ENCODE data around the gene CCDC120.
A peak's percentile ranks its signal among the peaks of the same experiment; 100 is the strongest.

CCDC120 gene

DNA sequence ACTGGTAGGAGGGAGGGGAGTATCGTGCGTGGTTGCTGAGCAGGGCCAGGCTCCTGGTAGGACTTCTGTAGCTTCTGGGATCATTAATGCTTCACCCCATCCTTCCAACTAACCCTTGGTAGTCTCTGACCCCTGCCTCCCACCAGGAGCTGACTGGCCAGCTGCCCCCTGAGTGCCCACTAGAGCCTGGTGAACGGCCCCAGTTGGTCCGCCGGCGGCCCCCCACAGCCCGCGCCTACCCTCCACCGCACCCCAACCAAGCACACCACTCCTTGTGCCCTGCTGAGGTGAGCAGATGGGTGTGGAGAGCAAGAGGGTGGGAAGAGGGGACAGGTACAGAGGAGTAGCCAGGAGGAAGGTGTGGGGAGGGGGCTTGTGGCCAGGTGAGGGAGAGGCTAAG lies 4.9 kb downstream of the CCDC120 start:
- DNase-seq (ENCODE audit: low read depth) = no peak

DNA sequence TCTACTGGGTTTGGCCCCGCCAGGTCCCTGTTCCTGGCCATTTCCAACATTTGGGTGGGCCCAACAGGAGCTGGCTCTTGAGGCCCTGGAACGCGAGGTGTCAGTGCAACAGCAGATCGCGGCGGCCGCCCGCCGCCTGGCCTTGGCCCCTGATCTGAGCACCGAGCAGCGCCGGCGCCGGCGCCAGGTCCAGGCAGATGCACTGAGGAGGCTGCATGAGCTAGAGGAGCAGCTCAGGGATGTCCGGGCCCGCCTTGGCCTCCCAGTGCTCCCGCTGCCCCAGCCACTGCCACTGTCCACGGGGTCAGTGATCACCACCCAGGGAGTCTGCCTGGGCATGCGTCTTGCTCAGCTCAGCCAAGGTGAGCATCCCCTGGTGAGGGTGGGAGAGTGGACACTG lies 5.5 kb downstream of the CCDC120 start:
- no peak for DNase-seq (ENCODE audit: low read depth)

DNA sequence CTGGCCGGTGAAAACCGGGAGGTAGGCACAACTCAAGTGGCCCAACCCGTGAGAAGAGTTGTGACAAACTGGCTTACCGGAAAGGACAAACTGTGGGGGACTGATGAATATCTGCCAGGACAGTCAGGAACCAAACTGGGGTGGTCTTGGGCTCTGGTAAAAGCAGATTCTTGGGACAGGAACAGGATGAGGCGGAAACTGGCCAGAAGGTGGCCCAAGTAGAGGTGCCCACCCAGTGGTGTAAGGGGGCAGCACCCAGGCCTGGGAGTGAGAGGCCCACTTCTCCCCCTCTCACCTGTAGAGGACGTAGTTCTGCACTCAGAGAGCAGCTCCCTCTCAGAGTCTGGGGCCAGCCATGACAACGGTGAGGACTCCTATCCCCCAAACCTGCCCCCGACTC lies 5.9 kb downstream of the CCDC120 start:
- DNase-seq (ENCODE audit: low read depth) = no peak

DNA sequence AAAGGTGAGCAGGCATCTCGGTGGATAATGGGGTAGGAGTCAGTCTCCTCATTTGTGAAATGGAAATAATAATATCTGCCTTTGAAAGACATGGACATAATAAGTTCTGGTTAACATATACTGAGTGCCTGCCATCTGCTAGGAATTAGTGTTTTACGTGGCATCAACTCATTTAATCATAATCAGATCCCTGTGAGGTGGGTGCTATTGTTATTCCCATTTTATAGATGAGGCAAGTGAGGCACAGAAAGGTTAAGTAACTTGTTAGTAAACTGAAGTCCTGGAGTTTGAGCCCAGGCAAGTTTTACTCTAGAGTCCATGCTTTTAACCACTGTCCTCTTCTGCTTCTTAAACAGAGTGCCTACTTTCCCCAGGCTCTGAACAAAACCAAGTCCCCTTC lies 7.5 kb downstream of the CCDC120 start:
- no peak for DNase-seq (ENCODE audit: low read depth)

DNA sequence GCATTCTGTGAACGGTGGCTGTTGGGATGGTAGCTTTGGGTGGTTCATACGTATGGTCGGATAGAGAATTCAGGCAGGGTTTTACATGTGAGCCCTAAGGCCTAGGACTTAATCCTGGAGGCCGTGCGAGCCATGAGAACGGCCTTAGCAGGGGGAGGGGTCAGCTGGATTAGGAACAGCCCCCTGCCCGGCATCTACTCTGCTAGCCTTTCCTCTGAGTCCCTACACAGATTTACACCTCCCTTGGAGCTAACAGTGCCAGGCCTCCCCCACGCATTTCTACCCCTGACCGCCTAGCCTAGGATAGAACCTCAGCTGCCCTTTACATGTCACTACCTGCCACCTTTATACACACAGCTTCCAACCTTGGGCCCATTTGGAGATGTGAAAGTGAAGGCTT lies 7.9 kb downstream of the CCDC120 start:
- DNase-seq (ENCODE audit: low read depth) = no peak

DNA sequence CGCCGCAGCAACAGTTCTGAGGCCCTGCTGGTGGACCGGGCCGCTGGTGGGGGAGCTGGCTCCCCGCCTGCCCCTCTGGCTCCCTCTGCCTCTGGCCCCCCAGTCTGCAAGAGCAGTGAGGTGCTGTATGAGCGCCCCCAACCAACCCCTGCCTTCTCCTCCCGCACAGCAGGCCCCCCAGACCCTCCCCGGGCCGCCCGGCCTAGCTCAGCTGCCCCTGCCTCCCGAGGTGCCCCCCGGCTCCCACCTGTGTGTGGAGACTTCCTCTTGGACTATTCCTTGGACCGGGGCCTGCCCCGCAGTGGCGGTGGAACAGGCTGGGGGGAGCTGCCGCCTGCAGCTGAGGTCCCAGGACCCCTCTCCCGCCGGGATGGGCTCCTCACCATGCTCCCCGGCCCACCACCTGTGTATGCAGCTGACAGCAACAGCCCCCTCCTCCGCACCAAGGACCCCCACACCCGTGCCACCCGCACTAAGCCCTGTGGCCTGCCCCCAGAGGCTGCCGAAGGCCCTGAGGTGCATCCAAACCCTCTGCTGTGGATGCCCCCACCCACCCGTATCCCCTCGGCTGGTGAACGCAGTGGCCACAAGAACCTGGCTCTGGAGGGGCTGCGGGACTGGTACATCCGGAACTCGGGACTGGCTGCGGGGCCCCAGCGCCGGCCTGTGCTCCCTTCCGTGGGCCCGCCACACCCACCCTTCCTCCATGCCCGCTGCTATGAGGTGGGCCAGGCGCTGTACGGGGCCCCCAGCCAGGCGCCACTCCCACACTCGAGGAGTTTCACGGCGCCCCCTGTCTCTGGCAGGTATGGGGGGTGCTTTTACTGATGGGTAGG lies 8.7 kb downstream of the CCDC120 start:
- DNase-seq (ENCODE audit: low read depth) = no peak

DNA sequence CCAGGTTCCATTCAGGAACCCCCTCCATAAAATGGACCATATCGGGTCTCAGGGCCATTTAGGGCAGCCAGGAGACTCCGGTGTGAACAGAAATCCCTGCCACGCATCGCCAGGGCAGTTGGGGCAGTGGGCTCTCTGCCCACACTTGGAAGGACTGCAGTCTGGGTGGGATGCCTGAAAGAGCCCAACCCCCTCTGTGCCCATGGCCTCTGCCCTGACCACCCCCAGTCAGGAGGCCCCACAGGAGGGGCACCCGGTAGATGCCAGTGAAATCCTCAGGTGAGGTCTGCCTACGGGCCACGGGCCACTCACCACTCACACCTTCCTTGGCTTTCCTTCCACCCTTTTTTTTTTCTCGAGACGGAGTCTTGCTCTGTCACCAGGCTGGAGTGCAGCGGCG lies 10.2 kb downstream of the CCDC120 start:
- DNase-seq (ENCODE audit: low read depth) = no peak

DNA sequence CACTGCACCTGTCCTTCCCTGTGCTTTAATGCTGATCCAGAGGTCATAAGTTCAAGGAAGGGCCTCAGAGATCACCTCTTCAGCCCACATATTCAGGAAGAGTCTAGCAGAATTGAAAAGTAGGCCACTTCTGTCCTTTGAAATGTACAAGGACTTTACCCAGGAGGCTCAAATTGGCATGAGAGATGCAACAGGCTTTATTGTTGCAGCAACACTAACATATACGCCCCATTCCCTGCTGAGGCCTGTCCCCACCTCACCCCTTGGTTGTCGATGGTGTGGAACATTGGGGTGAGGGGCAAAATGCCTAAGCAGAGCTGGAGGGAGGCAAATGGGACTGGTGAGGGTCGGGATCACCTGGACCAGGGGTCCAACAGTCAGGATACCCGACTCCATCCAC lies 12.2 kb downstream of the CCDC120 start:
- no peak for DNase-seq (ENCODE audit: low read depth)

DNA sequence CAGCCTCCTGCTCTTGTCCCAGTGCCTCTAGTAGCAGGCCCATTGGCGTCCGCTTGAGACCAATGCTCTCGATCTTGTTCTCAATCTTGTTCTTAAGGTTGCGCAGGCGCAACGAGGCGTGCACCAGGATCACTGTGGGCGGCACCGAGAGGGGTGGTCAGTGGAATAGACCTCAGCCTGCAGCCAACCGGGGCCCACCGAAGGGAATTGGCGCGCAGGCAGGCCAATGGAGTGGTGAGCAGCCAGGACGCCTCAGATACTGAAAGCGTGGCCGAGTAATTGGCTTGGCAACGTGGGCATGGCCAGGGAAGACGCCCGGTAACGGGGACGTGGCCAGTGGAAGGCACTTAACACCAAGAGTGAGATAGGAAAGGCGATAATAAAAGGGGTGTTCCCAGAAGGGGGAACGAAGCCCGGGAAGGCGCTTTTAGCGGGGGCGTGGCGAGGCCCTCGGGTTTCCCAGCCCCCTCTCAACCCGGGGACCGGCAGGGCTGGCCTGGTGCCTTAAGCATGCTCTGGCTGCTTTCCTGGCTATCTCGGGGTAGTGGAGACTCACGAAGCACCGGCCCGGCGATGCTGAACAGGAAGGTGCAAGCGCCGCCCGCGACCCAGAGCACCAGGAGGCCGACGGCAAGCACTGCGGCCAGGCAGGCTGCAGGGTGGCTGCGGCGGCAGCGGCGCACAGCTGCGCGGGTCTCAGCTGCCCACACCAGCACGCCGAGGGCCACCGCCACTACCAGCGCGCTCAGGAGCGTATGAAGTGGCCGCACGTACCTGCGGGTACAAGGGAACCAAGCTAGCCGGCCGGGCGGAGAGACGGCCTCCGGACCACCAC lies 13.3 kb downstream of the CCDC120 start:
- DNase-seq (ENCODE audit: low read depth) = peak; percentile 64

DNA sequence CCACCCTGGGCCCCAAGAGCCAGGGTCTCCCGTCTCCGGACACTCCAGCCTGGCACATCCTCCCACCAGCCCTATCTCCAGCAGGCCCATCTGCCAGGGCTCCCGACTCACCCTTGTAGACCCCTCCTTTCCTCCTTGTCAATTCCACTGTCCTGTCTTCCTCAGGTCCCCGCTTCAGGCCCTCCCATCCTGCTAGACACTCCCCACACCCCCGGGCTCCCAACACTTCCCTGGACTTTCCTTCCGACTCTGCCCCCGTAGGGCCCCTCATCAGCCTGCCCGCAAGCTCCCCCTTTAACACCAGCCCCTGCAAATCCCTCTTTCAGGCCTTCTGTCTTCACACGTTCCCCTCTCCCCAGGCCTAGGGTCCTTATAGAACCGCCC lies 13.9 kb downstream of the CCDC120 start:
- DNase-seq (ENCODE audit: low read depth) = no peak

DNA sequence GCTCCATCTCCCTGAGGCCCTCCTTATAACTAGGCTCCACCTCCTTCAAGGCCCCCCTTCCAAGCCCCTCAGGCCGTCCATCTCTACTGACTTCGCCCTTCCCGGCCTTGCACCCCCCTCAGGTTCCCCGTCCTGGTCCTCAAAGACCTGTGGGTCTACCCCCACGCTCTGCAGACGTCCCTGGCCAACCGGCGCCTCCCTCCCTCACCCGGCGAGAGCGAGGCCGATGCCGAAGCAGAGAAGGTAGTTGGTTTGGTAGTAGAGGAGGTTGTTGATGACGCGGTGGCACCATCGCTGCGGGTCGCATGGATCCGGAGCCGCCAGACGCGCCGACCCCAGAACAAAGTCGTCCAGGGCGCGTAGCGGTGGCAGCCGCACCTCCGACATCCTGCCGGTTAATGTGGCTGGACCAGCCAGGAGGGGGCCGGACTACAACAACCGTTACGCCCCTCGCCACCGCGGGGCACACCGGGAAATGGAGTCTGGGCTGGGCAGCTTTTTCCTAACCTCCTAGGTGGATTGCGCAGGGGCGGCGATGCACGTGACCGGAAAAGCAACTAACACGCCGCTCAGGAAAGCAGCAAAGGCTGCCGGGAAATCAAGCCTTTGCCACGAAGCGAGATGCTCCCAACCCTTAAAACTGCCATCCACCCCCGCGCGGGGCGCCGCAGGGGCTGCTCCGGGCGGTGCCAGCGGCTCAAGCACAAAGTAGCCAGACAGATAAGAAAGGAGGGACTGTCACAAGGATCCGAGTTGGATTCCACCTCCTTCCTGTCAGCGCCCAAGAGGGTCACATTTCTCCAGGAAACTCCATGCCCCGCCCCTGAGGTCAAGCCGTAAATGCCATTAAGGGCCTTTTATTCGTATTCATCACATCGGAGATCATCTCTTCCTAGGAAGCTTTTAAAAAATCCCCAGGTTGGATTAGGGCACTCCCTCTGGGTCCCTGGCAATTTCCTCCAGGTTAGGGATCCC lies 15.1 kb downstream of the CCDC120 start, which contains the start of gene PRAF2:
Gene PRAF2 (minus strand): TSS at position 402 of the 975 bp plus-strand sequence. CDS start 15 bp downstream, at position 387.
- DNase-seq (ENCODE audit: low read depth) = peak; percentile 75

DNA sequence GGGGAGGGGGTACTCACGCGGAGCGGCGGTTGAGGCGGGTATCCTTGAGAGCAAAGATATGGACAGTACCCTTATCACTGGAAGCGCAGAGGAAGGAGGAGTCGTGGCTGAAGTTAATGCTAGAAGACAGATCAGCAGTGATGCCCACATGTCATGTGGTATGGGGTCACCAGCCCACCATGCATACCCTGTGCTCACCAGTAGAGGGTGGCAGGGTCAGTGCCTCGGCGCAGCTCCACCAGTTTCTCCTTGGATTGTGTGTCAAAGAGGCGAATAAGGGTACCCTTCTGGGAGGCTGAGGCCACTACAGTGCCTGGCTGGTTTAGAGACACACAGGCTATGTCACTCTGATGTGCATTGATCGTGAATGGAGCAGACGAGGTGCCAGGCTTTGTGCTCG lies 16.5 kb downstream of the CCDC120 start:
- DNase-seq (ENCODE audit: low read depth) = no peak

DNA sequence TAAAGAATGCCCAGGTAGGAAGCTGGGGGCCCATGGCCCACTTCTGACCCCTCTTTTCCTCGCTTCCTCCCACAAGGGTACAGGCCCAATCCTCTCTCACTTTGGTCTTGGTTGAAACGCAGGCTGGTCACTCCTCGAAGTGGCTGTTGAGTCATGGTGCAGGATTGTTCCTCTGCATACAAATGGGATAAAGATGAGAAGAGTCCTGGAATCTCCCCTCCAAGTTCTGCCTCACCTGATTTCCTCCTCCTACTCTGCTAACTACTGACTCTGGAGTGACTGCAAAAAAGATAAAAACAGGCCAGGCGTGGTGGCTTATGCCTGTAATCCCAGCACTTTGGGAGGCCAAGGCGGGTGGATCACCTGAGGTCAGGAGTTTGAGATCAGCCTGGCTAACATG lies 19.1 kb downstream of the CCDC120 start:
- DNase-seq (ENCODE audit: low read depth) = no peak

DNA sequence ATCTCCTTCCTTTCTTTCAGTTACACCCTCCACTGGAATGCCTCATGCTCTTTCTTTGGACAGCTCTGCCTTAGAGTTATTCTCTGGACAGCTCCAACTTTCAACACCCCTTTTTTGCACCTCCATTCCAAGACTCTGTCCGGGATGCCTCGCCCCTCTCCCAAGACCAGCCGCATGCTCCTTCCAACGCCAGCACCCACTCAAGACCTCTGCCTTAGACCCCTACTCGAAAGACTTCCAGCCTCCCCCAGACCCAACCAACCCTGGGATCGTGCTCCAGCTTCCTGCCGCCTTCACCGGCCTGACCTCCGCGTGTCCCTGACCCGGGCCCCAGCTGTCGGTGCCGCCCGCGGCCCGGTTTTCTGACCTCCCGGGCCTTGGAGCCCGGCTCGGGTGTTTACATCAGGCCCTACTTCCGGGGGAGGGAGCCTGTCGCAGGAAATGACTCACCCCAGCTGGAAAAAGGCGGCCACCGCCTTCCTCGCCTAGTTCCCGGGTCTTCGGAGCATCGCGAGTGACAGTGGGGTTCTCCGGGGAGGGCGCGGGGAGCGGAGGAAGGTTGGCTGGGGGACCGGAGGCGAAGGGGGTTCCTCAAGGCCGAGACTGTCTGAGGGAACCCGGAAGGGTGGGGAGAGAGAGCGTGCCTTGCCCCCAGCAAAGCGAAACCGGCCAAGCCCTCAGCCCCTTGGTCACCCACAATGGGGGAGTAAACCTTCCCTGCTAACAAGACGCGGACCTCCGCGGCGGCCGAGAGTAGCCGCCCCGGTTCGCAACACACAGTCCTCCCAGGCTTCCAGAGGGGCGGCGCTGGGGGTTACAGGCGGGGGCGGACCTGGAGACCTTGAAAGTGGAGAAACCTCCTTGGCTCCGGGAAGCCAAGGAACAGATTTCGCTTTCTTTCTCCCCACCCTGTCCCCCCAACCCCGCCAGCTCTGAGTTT lies 21.0 kb downstream of the CCDC120 start, which contains the start of gene WDR45:
Gene WDR45 (minus strand): TSS at position 399 of the 940 bp plus-strand sequence. CDS start 1,792 bp downstream, outside the sequence.
- peak; percentile 32 for DNase-seq (ENCODE audit: low read depth)

DNA sequence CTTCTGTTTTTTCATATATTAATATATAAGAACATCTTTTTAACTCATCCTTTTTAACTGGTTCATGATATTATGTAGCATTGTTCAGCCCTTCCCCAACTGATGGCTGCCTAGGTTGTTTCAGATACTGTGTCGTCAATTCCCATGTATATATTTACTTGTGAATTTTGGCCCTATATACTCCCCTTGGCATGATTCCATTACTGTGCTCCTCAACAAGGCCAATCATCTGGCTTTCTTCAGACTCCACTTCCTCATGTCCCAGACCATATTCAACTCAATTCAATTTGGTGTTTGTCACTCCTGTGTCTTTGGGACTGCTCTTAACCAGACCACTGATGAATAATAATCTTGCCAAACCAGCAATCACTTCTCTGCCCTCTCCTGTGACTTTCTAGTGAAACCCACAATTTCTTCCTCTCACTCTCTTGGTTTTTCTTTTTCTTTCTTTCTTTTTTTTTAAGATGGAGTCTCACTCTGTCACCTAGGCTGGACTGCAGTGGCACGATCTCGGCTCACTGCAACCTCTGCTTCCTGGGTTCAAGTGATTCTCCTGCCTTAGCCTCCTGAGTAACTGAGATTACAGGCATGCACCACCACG lies 23.6 kb downstream of the CCDC120 start:
- no peak for DNase-seq (ENCODE audit: low read depth)

DNA sequence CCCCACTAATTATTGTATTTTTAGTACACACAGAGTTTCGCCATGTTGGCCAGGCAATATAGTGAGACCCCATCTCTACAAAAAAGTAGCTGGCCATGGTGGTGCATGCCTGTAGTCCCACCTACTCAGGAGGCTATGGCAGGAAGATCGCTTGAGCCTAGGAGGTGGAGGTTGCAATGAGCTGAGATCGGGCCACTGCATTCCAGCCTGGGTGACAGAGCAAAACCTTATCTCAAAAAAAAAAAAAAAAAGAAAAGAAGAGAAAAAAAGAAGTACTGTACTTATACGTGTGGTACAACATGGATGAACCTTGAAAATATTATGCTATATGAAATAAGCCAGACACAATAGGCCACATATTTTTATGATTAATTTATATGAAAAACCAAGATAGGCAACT lies 30.8 kb downstream of the CCDC120 start:
- DNase-seq (ENCODE audit: low read depth) = no peak

DNA sequence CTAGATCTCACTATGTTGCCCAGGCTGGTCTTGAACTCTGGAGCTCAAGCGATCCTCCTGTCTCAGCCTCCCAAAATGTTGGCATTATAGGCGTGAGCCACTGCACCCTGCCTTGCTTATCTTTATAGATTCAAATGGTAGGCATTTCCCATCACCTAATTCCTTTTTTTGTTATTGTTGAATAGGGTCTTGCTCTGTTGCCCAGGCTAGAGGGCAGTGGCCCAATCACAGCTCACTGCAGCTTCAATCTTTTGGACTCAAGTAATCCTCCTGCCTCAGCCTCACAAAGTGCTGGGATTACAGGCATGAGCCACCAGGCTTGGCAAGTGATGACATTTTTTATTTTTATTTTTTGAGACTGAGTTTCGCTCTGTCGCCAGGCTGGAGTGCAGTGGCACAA lies 37.6 kb downstream of the CCDC120 start:
- DNase-seq (ENCODE audit: low read depth) = no peak

DNA sequence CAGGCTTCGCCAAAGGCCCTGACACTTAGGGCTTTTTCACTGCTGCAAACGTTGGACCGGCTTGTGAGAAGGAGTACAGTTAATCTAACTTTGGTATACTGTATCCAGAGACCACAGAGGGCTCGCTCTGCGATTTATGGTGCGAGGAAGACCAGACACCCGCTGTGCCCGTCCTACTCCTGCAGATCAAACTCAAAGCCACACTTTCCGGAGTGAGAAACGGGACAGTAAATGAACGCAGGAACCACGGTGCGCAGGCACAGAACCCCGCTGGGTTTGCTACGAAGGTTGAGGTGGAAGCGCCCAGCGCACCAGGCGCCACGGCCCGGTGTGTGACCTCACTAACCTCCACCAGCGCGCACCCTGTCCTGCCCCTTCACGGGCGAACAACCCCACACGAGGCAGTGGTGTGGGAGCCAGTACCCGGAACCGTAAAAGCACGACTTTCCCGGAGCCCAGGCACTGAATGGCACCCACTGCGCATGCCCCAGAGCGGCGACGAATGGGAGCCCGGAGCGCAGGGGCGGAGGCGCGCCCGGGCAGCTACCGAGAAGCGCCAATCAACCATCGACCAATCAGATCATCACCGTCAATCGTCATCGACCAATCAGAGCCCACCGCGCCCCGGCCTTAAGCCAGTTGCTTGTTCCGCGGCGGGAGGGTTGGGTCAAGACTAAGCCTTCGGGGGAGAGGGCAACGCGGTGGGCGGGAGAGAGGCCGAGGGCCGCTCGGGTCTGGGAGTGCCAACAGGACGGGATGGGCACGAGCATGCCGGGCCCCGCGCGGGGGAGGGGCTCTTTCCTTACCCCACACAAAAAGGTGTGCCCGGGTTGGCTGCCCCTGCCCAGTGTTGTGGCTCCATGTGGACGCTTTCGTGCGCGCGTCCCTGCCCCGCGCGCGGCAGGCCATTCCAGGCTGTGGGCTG lies 42.2 kb downstream of the CCDC120 start:
- peak; percentile 86 for DNase-seq (ENCODE audit: low read depth)

DNA sequence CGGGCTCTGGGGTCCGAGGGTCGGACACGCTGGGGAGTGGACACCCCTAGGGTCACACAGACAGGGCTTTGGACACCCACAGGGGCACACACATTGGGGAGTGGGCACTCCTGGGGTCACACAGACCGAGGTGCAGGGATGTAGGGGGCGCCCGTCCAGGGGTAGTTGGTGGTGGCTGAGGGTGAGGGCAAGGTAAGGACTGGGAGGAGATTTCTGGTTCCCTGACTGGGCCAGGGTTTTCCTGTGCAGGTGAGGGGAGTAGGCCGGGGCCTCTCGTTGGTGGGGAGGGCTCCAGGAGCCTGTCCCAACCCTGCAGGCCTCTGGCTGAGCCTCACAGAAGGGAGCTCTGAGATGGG lies 42.8 kb downstream of the CCDC120 start:
- no peak for DNase-seq (ENCODE audit: low read depth)
